GM18508 (cell line): ENCODE data around the gene SPRR4.

Source experiments
- ATAC-seq: cut with Tn5 transposase; IDR thresholded peaks from one replicate; pipeline ENCODE4 v1.9.1; 2021; ENCODE audit warnings: moderate number of reproducible peaks; ENCODE audit not compliant: insufficient read depth, unreplicated experiment

Gene SPRR4, protein sequence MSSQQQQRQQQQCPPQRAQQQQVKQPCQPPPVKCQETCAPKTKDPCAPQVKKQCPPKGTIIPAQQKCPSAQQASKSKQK

DNA sequence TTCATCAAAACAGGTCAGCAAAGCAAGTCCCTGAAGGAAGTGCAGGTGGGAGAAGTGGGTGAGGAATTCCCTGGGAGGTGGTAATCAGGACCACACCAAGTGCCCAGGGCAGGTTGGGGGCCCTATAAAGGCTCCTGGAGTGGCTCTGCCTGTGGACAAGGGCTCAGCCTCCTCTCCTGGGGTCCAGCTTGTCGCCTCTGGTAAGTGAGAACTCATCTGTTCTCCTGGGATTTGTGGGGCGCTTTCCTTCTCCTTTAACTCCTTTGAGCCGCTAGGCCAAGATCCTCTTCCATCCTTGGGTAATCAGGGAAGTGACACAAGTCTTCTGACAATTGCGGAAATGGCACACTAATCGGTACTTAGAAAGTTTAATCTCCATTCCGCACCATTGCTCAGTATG, at the start of gene SPRR4:
SPRR4 (plus strand) TSS at position 154 of the 400 bp plus-strand sequence. CDS start 1,243 bp downstream, outside the sequence.
- no peak for ATAC-seq

DNA sequence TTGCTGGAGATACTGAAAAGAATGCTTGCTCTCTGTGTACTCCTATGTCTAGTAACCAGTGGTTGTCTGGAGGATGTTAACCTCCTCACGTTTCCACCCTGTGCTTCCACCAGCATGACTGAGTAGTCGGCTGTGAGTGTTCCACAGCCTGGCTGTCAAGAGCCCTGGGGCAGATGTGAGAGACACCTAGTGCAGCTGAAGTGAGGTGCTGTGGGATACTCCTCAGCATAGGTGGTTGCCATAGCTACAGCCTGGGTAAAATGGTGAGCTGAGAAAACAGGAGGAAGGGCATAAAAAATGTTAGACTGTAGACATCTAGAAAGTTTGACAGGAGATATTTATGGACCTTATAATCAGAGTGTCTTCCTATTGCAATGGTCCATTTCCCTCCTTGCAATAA, 46.3 kb upstream of the SPRR4 start:
- no peak for ATAC-seq

DNA sequence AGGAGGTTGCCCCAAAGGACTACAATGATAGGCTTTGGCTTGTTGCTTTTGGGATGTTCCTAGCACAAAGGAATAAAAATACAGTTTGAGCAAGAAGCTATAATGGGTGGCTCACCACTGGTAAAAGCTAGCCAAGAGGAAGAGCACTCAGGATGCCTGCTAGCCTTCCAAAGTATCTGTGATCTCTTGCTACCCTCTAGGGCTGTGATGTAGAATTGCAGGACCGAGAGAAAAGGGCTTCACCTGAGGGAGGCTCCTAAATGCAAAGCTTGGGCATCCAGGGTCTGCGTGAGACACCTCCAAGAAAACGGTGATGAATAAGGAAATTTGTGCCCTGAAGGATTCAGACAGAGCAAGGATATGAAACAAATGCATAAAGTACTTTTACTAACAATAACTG, 44.4 kb upstream of the SPRR4 start:
- no peak for ATAC-seq

DNA sequence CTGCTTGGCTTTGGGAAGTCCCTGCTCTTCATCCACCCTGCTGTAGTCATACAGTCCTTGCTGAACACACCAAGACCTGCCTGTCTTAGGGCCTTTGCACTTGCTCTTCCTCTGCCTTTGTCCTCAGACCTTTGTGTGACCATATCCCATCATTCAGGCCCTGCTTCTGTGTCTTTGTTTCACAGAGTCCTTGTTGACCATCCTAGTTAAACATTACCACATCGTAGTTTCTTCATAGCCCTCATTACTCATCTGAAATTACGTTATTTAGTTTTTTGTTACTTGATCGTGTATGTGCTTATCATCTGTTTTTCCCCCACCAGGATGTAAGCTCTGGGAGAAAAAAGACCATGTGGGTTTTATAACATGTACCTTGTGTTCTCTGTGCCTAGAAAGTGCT, 41.8 kb upstream of the SPRR4 start:
- no peak for ATAC-seq

DNA sequence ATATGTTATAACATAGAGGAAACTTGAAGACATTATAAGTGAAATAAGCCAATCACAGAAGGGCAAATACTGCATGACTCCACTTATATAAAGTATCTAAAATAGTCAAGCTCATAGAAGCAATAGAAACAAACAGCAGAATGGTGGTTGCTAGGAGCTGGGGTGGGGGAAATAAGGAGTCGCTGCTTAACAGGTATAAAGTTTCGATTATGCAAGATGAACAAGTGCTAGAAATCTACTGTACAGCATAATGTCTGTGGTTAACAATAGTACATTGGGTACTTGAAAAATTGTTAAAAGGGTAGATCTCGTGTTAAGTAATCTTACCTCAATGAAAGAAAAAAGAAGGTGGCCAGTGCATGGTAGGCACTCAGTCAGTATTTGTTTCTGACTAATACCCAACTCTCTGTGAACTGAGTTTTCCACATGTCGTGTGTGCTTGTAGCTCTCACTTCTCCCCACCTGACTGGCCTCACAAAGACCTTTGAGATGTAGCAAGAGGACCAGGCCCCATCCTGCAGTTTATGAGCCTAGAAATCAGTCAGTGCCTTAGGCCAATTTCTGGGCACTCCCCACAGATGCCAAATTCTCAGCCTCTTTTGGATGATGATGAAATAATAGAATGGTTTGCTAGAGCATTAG, 38.2 kb upstream of the SPRR4 start:
- no peak for ATAC-seq

DNA sequence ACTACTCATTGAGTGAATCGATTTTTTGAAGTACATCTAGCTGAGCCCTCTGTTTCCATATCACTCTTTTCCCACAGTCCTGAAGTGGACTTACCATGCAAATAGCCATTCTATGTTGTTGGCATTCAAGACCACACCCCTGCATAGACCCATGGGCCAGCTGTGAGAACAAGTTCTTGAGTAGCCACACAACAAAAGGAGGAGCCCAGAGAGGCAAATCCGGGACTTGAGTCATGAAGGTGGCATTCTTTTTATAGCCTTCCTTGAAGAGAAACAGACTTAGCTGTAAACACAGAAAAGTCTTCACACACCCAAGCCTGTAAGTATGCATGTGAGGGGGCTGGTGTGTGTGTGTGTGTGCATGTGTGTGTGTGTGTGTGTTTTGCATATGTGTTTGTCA, 37.3 kb upstream of the SPRR4 start:
- no peak for ATAC-seq

DNA sequence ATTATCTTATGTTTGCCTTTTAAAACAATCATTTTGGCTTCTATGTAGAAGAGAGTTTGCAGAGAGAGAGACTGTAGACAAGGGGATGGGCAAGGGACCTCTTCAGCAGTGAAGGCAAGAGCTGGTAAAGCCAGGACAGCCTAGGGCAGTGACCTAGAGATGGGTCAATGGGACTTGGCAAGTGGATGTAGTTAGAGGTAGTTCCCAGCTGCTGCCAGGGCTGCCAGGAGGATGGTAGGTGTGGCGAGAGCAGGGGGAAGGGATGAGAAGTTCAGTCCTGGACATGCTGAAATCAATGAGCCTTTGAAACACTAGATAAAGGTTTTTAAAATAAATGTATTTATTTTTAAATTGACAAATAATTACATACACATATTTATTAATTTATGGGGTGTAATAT, 29.8 kb upstream of the SPRR4 start:
- no peak for ATAC-seq

DNA sequence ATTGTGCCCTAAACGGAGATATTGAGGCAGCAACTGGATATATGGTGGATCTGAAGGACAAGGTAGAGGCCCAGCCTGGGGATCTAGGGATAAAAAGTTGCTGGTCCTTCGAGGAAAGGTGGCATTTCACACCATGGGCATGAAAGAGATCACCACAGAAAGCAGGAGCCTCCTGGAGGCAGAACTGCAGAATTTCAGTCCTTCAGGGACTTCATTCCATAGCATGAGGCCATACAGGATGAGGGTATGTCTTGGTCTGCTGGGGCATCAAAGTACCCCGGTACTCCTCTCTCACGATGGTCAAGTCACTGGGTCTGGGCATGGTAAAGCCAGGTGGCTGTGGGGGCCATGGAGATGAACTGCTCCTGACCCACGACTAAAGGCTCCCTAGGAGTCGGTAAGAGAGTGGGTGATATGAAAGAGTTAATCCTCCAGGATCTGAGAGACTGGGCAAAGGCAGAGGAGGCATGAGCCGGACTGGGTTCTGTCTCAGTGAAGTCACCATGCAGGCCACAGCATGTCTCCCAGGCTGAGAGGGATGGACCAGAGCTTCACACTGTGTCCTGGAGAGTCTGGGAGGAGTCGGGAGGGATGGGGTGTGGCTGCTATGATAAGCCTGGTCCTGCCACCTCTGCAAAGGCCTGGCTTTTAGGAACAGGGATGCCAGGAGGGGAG, 29.3 kb upstream of the SPRR4 start:
- no peak for ATAC-seq

DNA sequence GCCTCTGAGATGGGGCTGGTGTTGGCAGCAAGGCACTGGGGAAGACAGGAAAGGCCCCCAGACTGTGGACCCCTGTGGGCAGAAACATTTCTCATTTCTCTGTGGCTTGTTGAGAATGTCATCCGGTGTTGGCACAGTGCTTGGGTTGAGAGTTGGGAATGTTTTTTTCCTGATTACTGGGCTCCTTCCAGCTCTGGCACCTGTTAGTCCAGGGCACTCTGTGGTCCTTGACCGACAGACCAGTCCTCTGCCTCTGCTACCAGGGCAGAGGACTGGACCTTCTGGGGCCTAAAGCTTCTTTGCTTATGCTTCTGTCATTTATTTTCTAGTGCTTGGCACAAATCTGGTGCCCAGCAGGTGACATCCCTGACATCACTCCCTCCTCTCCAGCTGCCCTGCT, 28.3 kb upstream of the SPRR4 start:
- no peak for ATAC-seq

DNA sequence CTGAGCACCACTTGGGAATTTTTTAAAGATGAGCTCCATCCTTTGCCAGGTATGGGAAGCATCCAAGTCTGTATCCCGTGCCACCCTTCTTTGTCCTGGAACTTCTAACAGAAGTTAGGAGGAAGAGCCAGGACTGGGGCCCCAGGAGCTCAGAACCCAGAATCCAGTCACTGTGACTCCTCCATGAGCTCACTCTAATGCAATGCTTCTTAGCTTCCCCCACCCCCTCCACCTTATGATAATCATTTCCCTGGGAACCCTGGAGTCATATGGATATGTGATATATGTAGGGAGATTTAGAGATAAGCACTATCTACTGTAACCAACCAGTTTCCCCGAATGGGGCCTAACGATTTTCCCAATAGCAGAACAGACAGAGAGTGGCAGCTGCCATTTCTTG, 24.2 kb upstream of the SPRR4 start:
- ATAC-seq: no peak

DNA sequence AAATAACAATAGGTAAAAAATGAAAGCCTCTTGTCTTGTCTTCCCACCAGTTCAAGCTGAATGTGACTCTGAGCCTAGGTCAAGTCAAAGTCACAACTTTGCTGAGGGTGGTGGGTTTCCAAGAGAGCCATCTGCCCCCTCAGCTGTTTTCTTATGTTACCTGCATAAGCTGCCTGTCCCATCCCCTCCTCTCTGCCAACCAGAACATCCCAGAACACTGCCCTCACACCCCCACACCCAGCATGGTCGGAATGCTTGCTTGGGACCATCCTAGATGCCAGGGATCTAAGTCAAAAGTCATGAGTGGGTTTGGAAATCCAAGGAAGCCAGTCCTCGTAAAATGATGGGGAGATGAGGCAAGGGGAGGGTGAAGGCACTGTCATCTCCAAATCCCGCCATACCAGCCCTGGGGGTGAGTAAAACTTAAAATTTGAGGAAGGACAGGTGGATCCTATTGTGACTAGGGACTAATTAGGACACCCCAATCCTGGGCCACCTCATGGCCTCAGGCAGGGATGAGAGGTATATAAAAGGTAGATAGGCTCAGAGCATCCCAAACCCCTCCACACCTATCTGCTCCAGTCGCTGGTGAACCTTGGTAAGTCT, 23.7 kb upstream of the SPRR4 start, which contains the start of gene SPRR5:
SPRR5 (plus strand) TSS at position 556 of the 606 bp plus-strand sequence. CDS start 1,349 bp downstream, outside the sequence.
- no peak for ATAC-seq

DNA sequence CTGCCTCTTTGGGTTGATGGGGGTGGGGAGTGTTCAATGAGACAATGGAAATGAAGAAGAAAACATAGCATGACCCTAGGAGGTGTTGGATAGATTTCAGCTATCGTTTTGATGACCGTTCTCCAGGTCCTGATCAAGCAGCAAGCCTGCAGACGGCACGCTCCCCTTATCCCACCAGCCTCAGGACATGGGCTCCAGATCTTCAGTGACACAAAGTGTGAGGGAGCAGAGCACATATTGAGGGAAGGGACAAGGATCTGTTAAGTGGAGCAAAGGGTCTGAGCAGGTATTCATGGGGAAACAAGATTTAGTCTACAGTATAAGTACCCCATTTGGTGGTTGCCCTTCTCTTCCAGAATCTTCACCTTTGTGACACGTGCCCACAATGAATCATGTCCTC, 18.7 kb upstream of the SPRR4 start:
- no peak for ATAC-seq

DNA sequence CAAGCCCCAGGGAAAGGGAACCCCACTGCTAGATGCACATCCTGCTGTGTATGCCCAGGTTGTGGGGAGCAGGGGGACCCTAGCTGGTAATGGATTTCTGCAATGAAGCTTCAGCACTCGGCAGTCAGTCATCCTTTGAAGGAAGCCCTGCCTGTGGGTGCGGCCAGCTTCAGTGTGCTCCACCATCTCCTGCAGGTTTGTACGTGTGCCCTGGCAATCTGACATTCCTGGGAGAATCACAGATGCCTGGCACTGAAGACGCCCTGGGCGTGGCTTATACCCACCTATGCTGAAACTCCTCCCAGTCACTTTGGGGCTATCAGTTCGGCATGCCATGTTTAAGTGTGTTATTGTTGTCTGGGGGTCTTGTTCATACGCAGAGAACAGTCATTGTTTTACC, 16.7 kb upstream of the SPRR4 start:
- no peak for ATAC-seq

DNA sequence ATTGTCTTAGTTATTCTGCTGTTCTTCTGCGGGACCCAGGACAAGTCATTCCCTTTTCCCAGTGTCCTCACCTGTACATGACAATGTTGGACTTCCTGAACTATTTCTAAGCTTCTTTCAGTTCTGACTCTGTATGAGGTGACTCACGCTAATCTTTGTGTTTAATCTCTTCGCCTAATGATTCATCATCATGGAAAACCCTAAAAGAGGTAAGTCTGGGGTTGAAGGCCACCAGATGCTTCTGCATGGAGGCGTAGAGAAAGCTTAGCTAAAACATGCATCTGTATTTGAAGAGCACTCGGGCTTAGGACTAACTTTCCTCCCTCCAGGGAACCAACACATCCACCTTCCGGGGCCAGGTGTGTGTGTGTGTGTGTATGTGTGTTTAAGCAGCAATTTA, 16.0 kb upstream of the SPRR4 start:
- ATAC-seq: no peak

DNA sequence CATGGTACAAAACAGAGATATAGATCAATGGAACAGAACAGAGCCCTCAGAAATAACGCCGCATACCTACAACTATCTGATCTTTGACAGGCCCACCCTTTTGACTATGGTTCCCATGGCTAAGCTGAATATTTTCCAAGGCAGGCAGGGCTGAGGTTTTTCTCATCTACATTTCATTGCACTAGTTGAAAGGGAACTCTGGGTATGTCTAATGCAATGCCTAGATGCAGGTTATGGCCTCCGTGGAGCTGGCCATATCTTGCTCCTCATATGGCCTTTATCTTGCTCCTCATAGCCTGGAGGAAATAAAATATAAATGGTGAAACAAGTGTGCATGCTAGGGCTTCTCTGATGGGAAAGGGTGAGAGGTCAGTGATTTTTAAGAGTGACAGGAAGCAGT, 12.9 kb upstream of the SPRR4 start:
- ATAC-seq: no peak

DNA sequence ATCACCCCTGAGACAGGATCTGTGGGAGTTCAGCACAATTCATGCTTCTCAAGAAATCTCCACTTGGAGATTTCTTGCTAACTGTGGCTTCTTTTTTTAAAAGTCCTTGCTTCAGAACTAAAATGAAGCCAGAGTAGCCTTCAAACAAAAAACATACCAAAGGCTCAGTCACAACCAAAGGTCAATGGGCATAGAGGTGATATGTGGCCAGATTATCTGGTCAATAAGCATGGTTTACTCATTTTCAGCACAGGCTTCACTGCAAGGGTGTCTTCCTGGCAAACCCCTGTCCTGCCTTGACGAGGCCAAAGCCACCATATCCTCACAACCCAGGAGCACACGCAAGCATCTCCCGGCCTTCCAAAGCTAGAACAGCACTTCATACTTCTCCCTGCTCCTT, 11.2 kb upstream of the SPRR4 start:
- ATAC-seq: no peak

DNA sequence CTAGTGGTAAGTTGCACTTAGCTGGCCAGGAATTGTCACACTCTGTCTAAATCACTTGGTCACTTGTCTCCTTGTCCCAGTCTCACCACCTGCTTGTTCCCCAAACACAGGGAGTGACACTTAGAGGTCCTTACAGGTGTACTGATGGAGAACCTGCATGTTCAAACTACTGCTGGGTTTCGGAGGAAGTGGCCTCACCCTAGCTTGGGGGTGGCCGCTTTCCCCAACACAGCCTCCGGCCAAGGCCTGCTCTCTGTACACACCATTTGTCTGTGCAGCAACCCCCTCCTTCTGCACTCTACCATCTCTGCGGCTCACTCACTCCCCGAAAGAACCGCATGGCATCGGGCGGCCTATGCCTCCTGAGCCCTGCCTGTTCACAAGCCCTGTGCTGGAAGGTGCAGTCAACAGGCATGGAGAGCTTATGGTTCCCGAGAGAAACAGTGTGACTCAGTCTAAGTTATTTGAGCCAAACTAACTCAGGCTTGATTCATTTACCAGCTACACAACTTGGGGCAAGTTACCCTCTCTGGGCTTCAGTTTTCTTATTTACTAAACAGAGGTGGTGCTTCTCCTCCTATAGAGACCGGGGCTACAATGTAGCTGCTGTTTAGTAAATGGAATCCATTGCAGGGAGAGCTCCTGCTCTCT, 10.5 kb upstream of the SPRR4 start:
- no peak for ATAC-seq

DNA sequence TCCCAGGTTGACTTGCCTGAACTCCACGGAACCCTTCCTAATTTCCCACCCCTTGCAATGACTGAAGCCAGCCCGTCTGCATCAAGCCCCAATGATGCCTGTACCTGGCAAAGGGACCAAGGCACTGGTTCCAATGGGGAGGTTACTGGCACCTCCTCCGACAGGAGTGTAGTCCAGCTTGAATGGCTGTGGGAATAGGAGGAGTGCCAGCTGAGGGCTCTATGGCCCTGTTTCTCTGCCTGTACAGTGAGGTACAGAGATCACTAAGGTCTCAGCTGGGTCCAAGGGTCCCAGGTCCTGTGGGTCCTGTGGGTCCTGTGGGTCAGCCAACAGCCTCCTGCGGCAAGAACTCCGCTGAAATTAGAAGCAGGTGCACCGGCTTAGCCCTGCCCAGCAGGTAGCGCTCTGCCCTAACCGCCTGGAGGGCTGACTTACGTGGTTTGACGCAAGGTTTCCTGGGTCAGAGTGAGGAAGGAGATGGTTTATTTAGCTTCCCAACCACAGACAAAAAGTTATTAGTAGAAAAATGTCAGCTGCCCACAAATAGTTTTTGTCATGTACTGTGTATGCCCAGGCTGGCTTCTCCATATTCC, 9.9 kb upstream of the SPRR4 start:
- ATAC-seq: no peak

DNA sequence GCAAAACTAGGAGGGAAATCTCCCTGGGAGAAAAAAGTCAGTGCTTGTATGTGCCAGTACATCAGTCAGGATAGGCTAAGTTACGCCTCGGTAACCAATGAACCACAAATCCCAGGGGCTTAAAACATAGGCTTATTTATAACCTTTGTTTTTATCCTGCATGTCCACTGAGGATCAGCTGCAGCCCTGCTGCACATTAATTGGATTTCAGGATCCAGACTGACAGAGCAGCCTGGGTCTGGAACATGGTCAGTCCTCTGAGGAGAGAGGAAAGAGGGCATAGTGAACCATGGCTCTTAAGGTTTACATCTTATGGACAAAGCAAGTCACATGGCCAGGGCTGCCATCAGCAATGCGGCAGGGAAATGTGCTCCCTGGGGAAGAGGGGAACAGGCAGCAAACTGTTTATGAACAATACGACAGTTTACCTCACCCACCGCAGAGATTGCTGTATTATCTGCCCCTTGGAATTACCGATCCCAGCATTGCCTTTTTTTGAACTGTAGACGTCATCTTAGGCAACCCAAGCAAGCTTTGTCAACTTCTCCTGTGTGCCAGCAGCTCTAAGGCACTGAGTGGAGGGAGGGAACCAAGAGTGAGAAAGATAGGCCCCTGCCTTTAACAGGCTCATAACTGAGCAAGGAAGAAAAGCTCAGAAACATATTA, 9.1 kb upstream of the SPRR4 start:
- no peak for ATAC-seq

DNA sequence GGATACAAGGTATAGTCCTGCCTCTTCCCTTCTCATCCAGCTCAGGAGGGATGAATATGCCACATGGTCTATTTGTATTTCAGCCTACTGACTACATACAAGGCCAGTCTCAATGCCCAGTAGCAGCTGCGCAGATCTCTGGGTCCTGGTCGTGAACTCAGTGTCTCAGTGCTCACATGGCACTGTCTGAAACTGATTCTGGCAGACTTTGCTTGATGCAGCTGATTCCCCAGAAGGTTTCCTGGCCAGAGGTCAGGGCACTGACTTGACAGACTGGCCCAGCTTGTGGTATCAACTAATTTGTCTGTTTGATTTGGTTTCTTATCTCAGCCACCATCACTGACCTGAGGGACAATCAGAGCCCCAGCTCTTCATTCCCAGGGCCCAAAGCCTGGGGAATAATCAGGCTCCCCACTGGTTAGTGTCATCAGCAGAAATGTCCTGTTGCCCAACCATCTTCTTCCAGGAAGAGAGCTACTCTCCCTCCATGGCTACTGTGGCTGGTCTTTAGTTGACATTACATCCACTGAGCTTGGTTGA, 7.5 kb upstream of the SPRR4 start:
- no peak for ATAC-seq
